Left lung (tissue), 10 donors: Measurements from ENCODE around the gene GUK1. TPM values are rescaled to one million over a fixed set of nuclear protein-coding genes. Genes with fewer than 3 reads are reported as not detected.

ENCODE experiments used
- ATAC-seq: fragments of 200-7000 bp; cut with Tn5 transposase; one replicate; pipeline ENCODE4 v1.9.1; 2020; ENCODE audit warnings: moderate library complexity
- DNase-seq, 4 donors: peaks; one replicate each; pipeline ENCODE4 v3.0.0-alpha.2; 2013 to 2020
- H3K27ac ChIP-seq, 2 donors: fragments of 200-600 bp; sonication (generic) in 1 of 2; one replicate each; pipeline versions ENCODE4 v1.5.0 to v1.8.0; 2020 to 2021
- H3K27me3 ChIP-seq, 2 donors: fragments of 200-600 bp; sonication (generic) in 1 of 2; one replicate each; pipeline versions ENCODE4 v1.5.0 to v1.8.0; 2020 to 2021
- H3K36me3 ChIP-seq, 2 donors: fragments of 200-600 bp; sonication (generic) in 1 of 2; one replicate each; pipeline versions ENCODE4 v1.5.0 to v1.8.0; 2020 to 2021
- H3K4me1 ChIP-seq, 2 donors: fragments of 200-600 bp; one replicate each; pipeline ENCODE4 v1.8.0; 2021
- H3K4me3 ChIP-seq, 2 donors: fragments of 200-600 bp; sonication (generic) in 1 of 2; one replicate each; pipeline versions ENCODE4 v1.5.0 to v1.8.0; 2020 to 2021; ENCODE audit warnings: mild to moderate bottlenecking in 1 of 2
- H3K9me3 ChIP-seq, 2 donors: fragments of 200-600 bp; sonication (generic) in 1 of 2; one replicate each; pipeline versions ENCODE4 v1.5.0 to v1.8.0; 2020 to 2021
- CTCF ChIP-seq, 2 donors: fragments of 200-600 bp; sonication (generic) in 1 of 2; IDR thresholded peaks; one replicate each; pipeline versions ENCODE4 v1.5.0 to v1.8.0; 2021; ENCODE audit warnings: antibody characterized with exemption in 2 of 2
- intact Hi-C, 2 donors: fragments of 100-400 bp; cut with DNase I; formaldehyde crosslinking; loops; one replicate each; pipeline versions ENCODE4 v1.11.2 to v1.14.2; 2022
- polyA plus RNA-seq, 6 donors: library from polyadenylated mRNA; unstranded; fragments of 120-200 nt; gene quantifications; one replicate each; pipeline ENCODE4 v1.2.1, GENCODE V29; 2013; ENCODE audit not compliant: insufficient read length in 6 of 6
- total RNA-seq, 2 donors: library from RNA; stranded (reverse); fragmentation: NEBNext Ultra II Directional; extraction: Animal tissue kit (Norgen Biotek cat#: 25700); gene quantifications; one replicate each; pipeline ENCODE4 v1.2.1, GENCODE V29; 2021
- donor health status: DM: no; HTN: yes; CAD: no.
- donor health status: DM: no; HTN: no; CAD: no.

Gene GUK1
- total and polyA plus RNA-seq, 8 donors, result 112 to 221 (median 153) TPM

GRCh38 chr1:228117335-228117734 is 22.7 kb upstream of the GUK1 start:
- Histone ChIP-seq H3K4me3 (no peak overlapping the region), H3K27ac (no peak overlapping the region), H3K27me3 (no peaks in the 10 kb centered on the region), H3K9me3 (no peaks in the 10 kb centered on the region), H3K36me3 (no peaks in the 10 kb centered on the region), H3K4me1 (no peaks in the 10 kb centered on the region)
- intact Hi-C loops, result no loop called here
- DNase-seq (no peak), ATAC-seq (no peak)
- no peak for TF ChIP-seq CTCF (IDR thresholded peaks at IDR 0.05)

- ATAC-seq (no peak), DNase-seq (no peak)
- Histone ChIP-seq H3K27ac (no peak overlapping the region), H3K27me3 (no peaks in the 10 kb centered on the region), H3K4me1 (no peaks in the 10 kb centered on the region), H3K36me3 (no peaks in the 10 kb centered on the region), H3K4me3 (no peak overlapping the region), H3K9me3 (no peaks in the 10 kb centered on the region)
- no peak for TF ChIP-seq CTCF (IDR thresholded peaks at IDR 0.05)
- intact Hi-C loops, result no loop called here
These were observed 22.0 kb upstream of the GUK1 start for GRCh38 chr1:228118040-228118439.

GRCh38 chr1:228120351-228120750 is 19.7 kb upstream of the GUK1 start:
- H3K4me3 ChIP-seq, result no peak overlapping the region
- no peak for DNase-seq
- no peaks in the 10 kb centered on the region for H3K9me3 ChIP-seq
- H3K4me1 ChIP-seq, result no peaks in the 10 kb centered on the region
- H3K27ac ChIP-seq, result no peak overlapping the region
- no peak for ATAC-seq
- no peaks in the 10 kb centered on the region for H3K36me3 ChIP-seq
- intact Hi-C loops, result no loop called here
- H3K27me3 ChIP-seq, result no peaks in the 10 kb centered on the region
- no peak for TF ChIP-seq CTCF (IDR thresholded peaks at IDR 0.05)

GRCh38 chr1:228120857-228121489 is 19.1 kb upstream of the GUK1 start:
- ATAC-seq, result no peak
- TF ChIP-seq CTCF (IDR thresholded peaks at IDR 0.05), result no peak
- no peaks in the 10 kb centered on the region for H3K9me3 ChIP-seq
- no peaks in the 10 kb centered on the region for H3K36me3 ChIP-seq
- intact Hi-C loops, result no loop called here
- no peaks in the 10 kb centered on the region for H3K27me3 ChIP-seq
- no peak for DNase-seq
- H3K27ac ChIP-seq, result no peak overlapping the region
- no peak overlapping the region for H3K4me3 ChIP-seq
- no peaks in the 10 kb centered on the region for H3K4me1 ChIP-seq

GRCh38 chr1:228122921-228123441 is 17.1 kb upstream of the GUK1 start:
- H3K4me3 ChIP-seq, result no peak overlapping the region
- no peaks in the 10 kb centered on the region for H3K27me3 ChIP-seq
- no peaks in the 10 kb centered on the region for H3K4me1 ChIP-seq
- ATAC-seq (no peak), DNase-seq (no peak)
- H3K36me3 ChIP-seq, result no peaks in the 10 kb centered on the region
- no peak for TF ChIP-seq CTCF (IDR thresholded peaks at IDR 0.05)
- intact Hi-C loops, result no loop called here
- H3K9me3 ChIP-seq, result no peaks in the 10 kb centered on the region
- H3K27ac ChIP-seq, result no peak overlapping the region
